HG03135 (cell line): ENCODE results near the gene DGKH.
"Not testable (repeated sequence)": the region's sequence is repeated elsewhere in the genome, so short reads cannot be mapped to it uniquely, and the experiment has no call there.

Experiments
- ATAC-seq: cut with Tn5 transposase; IDR thresholded peaks from one replicate; pipeline ENCODE4 v1.9.1; 2021; ENCODE audit warnings: mild to moderate bottlenecking, moderate library complexity; ENCODE audit not compliant: unreplicated experiment

The DGKH gene

GRCh38 chr13:42163338-42163737, 114.9 kb downstream of the DGKH start:
- not testable (repeated sequence) for ATAC-seq

GRCh38 chr13:42163910-42164309, 115.5 kb downstream of the DGKH start:
- not testable (repeated sequence) for ATAC-seq

- no peak for ATAC-seq
These were observed 116.2 kb downstream of the DGKH start for GRCh38 chr13:42164557-42165125.

GRCh38 chr13:42168496-42168895, 120.0 kb downstream of the DGKH start:
- no peak for ATAC-seq

- ATAC-seq, result no peak
These were observed 121.6 kb downstream of the DGKH start for GRCh38 chr13:42170029-42170428.

GRCh38 chr13:42173789-42174343, 125.4 kb downstream of the DGKH start:
- ATAC-seq, result no peak

- ATAC-seq, result no peak
These were observed 126.1 kb downstream of the DGKH start for GRCh38 chr13:42174344-42175162.

GRCh38 chr13:42176294-42176693, 127.8 kb downstream of the DGKH start:
- no peak for ATAC-seq

GRCh38 chr13:42177189-42177588, 128.7 kb downstream of the DGKH start:
- ATAC-seq, result no peak

- ATAC-seq, result no peak
These were observed 133.0 kb downstream of the DGKH start for GRCh38 chr13:42181381-42181953.

GRCh38 chr13:42189061-42189460, 140.6 kb downstream of the DGKH start:
- no peak for ATAC-seq

- ATAC-seq, result no peak
These were observed 142.1 kb downstream of the DGKH start for GRCh38 chr13:42190529-42190928.

- no peak for ATAC-seq
These were observed 163.4 kb downstream of the DGKH start for GRCh38 chr13:42211704-42212464.

GRCh38 chr13:42214446-42214845, 166.0 kb downstream of the DGKH start:
- ATAC-seq, result no peak

GRCh38 chr13:42215578-42216421, 167.4 kb downstream of the DGKH start:
- no peak for ATAC-seq

GRCh38 chr13:42216422-42216735, 167.9 kb downstream of the DGKH start:
- ATAC-seq, result no peak

- ATAC-seq, result no peak
These were observed 170.1 kb downstream of the DGKH start for GRCh38 chr13:42218576-42218975.

- no peak for ATAC-seq
These were observed 170.6 kb downstream of the DGKH start for GRCh38 chr13:42219051-42219450.

- ATAC-seq, result no peak
These were observed 171.4 kb downstream of the DGKH start for GRCh38 chr13:42219876-42220275.

GRCh38 chr13:42221121-42221765, 172.8 kb downstream of the DGKH start:
- no peak for ATAC-seq
